HG03139 (cell line): ENCODE results near the gene UBE2Q2.
"Not testable (repeated sequence)": the region's sequence is repeated elsewhere in the genome, so short reads cannot be mapped to it uniquely, and the experiment has no call there.

Source experiments
- ATAC-seq: cut with Tn5 transposase; IDR thresholded peaks from one replicate; pipeline ENCODE4 v1.9.1; 2021; ENCODE audit not compliant: unreplicated experiment

Gene UBE2Q2

DNA sequence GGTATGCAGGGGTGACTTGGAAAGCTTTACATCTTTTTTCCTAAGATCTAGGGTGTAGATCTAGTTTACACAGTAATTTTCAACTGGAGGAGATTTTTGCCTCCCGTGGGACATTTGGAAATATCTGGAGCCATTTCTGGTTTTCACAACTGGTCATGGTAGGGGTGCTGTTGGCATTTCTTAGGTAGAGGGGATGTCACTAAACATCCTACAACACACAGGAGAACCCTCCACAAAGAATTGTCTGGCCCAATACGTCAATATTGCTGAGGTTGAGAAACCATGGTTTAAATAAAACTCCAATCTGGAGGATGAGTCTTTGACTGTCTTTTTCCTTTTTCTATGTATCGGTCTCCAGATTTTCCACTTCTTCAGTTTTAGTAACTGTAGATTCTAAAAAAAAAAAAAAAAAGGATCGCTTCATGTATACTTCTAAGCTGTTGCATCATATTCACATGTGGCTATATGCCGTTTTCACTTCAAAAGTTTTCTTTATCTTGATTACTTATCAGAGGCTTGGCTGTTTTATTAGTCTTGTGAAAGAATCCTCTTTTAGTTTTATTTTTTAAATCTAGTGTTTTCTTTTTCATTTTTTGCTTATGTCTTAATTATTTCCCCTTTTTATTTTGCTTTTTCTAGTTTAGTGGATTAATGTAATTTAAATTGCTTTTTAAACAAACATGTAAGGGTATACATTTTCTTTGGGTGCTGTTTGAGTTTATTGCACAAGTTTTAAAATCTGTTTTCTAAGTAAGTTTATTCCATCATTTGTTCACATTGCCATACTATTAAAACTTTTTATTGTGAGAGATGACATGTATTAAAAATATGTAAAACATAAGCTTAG, 21.2 kb downstream of the UBE2Q2 start:
- ATAC-seq = no peak

DNA sequence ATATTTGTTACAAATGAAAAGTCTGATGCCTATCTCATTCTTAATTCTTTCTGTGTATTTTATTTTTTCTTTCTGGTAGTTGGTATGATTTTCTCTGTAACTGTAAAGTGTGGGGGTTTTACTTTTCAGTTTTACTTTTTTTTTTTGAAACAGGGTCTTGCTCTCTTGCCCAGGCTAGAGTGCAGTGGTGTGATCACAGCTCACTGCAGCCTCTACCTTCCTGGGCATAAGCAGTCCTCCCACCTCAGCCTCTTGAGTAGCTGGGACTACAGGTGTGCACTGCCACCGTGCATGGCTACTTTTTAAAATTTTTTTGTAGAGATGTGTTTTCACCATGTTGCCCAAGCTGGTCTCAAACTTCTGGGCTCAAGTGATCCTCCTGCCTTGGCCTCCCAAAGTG, 22.8 kb downstream of the UBE2Q2 start:
- not testable (repeated sequence) for ATAC-seq

DNA sequence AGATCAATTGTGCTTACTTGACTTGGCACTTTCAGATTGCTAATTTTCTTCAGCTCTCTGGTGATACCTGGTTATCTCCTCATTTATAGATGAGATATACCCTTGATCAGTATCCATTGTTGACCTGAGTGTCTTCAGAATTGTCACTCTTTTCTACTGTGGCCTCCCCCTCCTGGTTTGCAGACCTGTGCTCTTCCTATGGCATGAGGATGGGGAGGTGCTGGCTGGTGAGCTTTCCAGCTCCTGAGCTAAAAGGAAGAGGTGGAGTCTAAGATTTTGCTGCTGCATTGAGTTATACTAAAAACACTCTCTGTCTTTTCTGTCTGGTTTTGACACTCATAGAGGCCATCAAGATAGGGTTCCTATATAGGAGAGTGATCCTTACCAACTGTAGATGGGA, 23.7 kb downstream of the UBE2Q2 start:
- ATAC-seq = no peak

DNA sequence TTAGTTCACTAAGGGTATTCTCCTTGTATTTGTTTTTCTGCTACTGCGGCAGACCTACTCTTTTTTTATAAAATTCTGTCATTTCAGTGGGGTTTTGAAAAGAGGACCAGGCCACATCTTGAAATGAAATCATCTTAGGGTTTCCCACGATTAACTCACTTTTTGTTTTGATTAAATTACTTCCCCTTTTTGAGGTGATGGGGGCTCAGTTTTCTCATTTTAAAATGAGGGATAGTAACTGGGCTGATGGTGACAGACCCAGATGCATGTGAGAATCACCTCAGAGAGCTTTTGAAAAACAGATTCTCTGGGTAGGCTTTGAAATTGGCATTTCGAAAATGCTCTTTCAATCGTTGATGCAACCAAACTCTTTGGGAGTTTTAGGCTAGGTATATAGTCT, 24.2 kb downstream of the UBE2Q2 start:
- no peak for ATAC-seq

DNA sequence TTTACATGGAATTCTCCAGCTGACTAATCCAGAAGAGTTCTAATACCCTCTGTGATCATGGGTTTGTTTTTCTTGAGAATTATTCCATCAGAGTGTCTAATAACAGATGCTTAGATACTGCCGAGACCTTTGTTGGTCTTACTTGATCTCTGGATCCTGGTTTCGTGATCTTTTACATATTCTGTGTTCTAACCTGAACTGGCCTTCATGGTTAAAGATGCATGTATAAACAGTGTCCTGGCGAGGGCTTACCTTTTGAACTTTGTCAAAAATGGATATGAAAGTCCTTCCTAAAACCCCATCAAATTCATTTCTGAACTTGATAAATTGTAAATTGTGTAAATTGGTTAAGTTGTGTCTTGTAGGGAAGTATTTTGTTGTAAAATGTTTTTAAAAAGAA, 24.8 kb downstream of the UBE2Q2 start:
- ATAC-seq = no peak

DNA sequence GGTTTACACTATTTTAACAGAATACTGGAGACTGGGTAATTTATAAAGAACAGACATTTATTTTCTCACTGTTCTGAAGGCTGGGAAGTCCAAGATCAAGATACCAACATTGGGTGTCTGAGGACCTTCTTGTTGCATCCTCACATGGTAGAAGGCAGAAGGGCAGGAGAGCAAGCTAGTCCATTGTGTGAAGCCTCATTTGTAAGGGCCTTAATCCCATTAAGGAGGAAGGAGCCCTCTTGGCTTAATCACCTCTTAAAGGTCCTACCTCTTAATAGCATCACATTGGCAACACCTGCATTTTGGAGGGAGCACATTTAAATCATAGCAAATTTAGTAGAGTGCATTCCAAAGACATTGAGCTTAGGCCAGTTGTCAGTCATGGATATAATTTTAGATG, 26.2 kb downstream of the UBE2Q2 start:
- no peak for ATAC-seq

DNA sequence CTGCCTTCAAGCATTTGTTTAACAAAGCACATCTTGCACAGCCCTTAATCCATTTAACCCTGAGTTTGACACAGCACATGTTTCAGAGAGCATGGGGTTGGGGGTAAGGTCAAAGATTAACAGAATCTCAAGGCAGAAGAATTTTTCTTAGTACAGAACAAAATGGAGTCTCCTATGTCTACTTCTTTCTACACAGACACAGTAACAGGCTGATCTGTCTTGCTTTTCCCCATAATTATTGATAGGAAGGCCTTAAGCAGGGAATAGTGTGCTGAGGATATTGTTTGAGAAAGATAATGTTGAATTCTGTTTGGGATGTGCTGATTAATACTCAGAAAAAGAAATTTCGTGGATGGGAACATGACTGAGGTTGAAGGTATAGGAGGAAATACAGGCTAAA, 28.3 kb downstream of the UBE2Q2 start:
- ATAC-seq = not testable (repeated sequence)

DNA sequence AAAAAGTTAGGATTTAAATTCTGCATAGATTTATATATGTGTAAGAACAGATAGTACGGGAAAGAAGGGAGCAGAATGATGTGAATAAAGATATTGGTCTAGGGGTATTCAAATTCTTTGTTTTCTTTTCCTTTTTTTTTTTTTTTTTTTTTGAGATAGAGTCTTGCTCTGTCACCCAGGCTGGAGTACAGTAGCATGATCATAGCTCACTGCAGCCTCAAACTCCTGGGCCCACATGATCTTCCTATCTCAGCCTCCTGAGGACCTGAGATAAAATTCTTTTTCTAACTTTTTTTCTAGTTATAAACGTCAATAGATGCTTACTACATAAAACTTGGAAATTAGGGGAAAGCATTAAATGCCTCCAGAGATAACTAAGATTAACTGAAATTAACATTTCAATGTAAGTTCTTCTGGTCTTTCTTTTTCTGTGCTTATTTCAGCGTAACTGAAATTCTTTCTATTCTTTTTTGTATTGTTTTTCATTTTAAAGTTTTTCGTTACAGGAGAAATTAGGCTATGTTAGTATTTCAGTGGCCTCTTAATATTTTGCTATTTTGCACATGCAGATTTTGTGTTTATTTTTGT, 29.2 kb downstream of the UBE2Q2 start:
- no peak for ATAC-seq

DNA sequence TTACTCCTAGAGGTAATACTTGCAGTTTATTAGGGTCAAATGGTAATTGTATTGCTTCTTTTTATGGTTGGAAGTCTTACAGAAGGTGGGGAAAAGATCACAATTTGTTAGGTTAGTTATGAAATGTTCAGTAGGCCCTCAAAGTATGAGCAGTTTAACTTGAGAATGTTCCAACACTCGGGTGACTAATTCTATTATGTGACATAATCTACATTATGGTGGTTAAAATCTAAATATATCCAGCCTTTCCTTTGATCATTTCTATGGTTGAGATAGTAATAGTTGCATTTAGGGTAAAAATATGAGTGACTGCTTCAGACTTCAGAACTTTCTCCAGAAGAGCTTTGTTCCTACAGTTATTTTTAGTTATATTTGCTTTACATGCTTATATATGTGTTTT, 40.8 kb downstream of the UBE2Q2 start:
- no peak for ATAC-seq

DNA sequence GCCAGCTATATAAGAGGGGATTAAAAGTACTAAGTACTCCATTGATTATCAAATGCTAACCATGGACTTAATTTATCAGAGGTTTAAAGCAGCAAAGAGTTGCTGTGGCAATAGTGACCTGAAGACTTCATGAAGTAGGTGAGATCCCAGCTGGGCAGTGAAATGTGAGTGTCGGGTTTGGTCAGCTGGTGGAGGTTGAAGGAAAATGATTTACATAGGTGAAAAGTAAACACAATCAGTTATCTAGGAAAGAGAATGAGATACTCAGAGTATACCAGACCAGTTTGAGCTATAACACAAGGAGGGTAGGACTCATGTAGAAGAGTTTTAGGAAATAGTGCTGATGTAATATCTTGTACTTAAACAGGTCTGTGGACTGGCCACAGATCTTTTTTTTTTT, 43.9 kb downstream of the UBE2Q2 start:
- ATAC-seq = no peak

DNA sequence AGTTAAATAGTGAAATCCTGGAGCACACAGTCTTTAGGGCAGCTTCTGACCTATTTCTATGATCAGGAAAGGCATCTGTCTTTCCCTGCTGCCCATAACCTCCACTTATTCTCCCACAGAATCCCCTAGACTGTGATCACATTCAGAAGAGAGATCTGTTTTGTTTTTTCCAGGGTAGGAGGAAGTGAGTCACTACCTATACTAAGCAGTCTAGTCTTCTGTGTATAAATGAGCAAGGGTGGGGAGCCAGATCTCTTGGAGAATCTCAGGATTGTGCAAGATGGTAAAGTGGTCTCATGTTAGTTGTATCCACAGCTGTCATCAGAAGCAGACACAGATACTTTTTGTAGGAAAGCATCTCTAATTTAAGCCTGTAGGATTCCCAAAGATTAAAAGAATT, 48.6 kb downstream of the UBE2Q2 start:
- no peak for ATAC-seq

DNA sequence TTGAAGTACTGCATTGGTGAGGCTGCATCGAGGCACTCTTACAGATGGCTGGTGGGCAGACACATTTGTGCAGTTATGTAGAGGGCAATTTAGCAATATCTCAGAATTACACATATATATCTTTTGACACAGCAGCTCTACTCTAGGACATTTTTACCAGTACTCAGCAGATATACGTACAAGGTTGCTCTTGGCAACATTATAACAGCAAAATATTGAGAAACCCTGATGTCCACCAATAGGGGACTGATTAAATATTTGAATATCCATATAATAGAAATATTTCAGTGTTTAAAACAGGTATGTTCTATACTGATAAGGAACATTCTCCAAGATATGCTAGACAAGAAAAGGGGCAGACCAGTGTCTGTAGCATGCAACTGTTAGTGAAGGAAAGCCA, 52.5 kb downstream of the UBE2Q2 start:
- ATAC-seq = no peak

DNA sequence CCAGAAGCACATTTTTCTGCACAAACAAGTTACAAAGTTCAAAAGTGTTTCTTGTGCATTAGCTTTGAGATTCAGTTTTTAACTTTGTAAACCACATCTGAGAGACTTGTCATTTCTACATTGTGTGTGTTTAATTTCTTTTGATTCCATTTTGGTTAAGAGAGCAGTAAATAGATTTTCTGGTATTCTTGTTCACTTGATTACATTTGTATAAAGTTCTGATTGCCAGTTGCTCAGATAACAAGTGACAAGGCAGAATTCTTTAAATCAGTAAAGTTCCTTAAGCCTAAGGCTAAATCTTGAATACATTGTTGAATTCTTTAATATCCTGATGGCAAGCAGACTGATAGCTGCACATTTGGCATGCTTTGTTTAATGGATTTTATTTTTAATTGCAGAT, 57.3 kb downstream of the UBE2Q2 start:
- no peak for ATAC-seq

DNA sequence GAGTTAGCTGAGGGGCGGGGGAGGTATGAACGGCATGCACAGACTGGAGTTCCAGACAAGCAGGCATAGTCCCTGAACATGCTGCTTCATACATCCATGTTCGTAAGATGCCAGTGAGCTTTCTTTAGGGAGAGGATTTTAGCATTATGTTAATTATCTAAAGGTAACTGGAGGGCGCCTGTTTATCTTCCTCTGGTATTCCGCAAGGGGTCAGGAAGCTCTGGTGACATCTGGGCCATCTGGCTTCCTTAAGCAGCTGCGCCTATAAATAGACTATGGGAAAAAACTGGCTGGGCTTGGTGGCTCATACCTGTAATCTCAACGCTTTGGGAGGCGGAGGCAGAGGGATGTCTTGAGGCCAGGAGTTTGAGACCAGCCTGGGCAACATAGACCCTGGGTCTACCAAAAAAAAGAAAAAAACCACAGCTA, 58.9 kb downstream of the UBE2Q2 start:
- no peak for ATAC-seq

DNA sequence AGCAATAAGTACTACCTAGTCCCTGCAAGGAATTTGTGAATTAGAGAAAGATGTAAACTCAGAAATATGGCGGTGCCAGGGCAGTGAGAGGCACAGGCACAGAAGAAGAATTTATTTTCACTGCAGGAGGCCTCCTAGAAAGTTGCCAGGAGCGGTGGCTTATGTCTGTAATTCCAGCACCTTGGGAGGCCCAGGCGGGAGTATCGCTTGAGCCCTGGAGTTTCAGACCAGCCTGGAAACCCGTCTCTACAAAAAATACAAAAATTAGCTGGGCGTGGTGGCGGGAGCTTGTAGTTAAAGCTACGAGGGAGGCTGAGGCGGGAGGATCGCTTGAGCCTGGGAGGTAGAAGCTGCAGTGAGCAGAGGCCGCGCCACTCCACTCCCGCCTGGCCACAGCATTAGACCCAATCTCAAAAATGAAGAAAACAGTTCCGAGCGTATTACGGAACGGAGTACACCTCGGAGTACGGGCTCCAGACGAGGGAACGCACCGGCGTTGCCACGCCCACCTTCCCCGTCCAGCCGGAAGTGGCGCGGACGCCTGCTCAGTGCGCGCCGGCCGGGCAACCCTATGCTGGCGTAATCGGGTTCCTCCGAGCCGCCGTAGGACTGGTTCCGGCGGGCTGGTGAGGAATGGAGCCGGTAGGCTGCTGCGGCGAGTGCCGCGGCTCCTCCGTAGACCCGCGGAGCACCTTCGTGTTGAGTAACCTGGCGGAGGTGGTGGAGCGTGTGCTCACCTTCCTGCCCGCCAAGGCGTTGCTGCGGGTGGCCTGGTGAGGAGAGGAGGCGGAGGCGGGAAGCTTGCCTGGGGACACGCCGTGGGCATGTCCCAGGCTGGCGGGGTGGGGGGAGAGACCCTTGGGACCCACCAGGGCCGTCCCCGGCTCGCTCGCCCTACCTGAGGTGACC, 60.3 kb downstream of the UBE2Q2 start, which contains the start of gene FBXO22:
Gene FBXO22, plus strand, starts transcription at position 548 of the 909 bp plus-strand sequence. Its CDS starts 86 bp downstream, at position 634.
- ATAC-seq = peak; percentile 87

DNA sequence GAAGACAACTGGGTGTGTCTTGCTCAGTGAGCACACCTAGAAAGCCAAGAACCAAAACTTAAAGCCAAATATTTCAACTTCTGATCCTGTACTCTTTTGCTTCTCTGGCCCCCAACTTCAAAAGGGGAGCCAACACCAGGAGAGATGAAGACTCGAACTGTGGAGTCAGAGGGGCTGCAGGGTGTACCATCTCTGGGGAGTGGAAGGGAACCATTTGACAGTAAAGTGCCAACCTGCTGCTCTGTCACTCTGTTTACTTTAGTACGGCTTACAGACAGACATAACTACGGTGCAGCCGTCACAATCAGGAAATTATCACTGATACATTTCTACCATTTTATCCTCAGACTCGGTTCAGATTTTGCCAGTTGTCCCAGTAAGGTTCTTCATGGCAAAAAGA, 62.0 kb downstream of the UBE2Q2 start:
- no peak for ATAC-seq

DNA sequence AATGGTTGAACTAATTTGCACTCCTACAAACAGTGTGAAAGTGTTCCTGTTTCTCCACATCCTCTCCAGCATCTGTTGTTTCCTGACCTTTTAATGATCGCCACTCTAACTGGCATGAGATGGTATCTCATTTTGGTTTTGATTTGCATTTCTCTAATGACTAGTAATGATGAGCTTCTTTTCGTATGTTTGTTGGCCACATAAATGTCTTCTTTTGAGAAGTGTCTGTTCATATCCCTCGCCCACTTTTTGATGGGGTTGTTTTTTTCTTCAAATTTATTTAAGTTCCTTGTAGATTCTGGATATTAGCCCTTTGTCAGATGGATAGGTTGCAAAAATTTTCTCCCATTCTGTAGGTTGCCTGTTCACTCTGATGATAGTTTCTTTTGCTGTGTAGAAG, 67.1 kb downstream of the UBE2Q2 start:
- ATAC-seq = not testable (repeated sequence)

DNA sequence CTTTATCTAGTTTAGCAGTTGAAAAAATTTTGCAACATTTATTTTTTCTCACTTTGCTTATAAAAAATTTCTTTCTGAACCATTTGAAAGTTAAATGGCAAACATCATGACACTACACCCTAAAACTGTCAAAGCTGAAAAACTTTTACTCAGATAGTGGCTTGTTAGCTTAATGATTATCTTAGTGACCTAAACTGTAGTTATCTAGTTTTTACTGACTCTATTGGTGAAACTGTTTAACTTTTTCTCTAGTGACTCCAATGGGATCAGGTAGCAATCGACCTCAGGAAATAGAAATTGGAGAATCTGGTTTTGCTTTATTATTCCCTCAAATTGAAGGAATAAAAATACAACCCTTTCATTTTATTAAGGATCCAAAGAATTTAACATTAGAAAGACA, 73.7 kb downstream of the UBE2Q2 start:
- no peak for ATAC-seq

DNA sequence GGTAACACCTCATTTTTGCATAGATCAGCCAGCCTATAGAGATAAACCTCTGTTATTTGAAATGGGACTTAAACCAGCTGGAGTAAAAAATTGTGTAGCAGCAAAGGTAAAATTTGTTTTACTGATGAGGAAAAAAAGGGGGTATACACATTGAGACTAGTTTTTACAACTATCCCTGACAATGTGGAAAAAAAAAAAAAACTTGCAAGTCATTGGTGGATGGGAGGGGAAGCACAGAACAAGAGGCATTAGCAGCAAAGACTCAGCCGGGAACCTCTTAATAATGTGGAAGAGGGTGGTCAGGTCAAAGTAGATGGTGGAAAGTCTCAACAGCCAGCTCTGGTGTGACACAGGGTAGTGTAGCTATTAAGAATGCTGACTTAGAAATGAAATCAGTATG, 74.9 kb downstream of the UBE2Q2 start:
- no peak for ATAC-seq

DNA sequence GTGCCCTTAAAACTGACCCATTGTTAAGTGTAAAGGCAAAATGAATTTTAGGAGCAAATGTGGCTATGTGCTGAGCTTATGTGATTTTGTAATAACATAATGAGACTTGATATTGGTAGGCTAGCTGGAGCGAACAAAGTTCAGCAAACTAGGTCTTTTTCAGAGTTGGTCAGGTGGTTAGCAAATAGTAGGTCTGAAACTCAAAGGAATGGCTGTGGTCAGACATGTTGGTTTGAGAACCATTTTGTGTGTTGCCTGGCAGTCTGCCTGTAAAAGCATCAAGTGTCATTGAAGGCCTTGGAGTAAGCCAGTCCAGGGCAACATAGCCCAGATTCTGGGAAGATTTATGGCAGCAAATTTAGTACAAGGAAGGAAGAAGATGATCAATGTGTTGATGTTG, 76.8 kb downstream of the UBE2Q2 start:
- no peak for ATAC-seq
